Measurements from ENCODE around the gene ARPP21.

ARPP21 gene

GRCh38 chr3:35677797-35678196 lies 38.5 kb downstream of the ARPP21 start:
- DNase-seq: no peak

DNA sequence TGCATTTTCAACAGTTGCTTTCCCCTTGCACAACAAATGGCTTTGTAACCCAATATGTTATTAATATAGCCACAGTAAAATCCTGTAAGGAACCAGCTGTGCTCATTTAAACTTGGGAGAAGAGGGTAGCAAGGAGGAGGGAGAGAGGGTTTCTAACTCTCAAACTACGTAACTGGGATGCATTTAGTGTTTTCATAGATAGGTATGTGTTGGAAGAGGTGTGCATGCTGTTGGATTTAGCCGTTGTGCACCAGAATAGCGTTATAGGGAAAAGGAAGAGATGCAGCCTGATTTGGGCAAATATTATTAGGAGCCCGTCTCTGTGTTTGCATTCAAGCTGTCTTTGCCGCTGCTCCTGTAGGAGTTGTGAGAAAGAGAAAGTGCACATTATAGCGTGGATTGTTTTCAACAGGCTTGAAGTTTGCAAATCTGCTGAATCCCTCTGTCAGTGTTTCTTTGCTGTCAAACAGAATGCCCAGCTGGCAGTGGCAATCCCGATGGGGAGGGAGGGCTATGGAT lies 39.4 kb downstream of the ARPP21 start:
- no peak for DNase-seq

GRCh38 chr3:35679409-35680080 lies 40.2 kb downstream of the ARPP21 start:
- DNase-seq: no peak

DNA sequence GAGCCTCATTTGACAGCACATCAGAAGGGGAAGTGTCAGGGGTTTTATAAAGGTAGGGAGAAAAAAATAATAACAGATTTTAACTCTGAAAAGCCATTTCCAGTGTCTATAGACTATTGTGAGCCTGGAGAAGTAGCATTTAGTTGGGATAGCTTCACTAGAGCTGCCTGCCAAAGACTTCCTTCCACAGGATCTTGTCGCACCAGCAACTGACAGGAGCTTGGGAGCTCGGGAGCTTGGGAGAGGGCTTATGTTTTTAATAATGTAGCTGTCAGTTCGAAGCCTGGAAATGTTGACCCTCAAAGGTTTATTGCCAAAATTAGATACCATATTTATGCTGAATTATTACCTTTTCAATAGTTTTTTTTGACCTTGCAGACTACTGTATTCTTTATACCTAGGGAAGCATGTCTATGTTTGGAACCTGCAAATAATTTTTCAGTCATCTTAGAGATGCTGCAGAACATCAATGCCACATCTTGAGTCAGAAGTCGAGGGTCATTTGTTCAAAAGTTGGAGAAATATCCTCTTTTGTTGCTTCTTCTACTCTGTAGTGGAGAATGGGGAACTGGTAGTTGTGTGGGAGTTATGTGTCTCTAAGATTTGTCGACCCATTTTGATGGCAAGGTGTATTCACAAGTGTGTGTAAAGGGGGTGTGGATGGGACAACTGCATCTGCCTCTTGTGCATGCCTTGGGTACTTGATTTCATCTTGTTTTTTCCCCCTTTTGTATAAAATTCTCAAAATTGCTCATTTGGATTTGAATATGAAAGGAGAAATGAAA lies 41.7 kb downstream of the ARPP21 start:
- no peak for DNase-seq

DNA sequence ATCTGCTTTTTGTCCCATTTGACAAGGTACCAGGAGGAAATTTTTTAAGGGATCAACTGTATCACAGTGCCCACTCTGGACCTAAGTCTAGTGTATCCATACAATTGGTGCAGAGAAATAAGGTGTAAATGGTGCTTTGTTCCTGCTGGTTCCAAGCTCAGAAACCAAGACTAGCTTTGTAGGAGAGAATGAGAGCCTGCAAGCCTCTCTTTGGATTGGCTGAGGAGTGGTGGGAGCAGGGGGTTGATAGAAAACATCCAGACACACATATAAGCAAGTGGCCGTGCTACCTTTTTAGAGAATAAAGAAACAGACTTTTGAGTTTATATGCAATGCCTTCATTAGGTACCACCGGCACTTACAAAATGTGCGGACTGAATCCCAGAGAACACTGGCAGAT lies 45.8 kb downstream of the ARPP21 start:
- no peak for DNase-seq

DNA sequence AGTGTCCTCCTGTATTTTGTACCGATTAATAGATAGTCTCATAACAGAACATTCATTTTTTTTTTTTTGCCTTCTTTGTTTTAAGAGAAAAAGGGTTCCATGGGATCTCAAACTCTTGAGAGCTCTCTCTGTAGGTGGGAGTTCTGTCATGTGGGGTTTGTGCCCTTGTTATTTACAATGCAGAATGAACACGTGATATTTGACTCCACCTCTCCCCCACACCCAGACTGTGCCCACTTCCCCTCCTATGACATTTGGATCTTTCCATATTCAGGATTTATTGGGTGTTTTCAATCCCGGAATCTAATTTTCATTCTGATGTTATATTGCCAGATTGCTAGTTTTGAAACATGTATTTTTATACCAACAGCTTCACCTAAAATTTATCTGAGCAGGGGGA lies 49.5 kb downstream of the ARPP21 start:
- DNase-seq: no peak

GRCh38 chr3:35690271-35690670 lies 50.9 kb downstream of the ARPP21 start:
- DNase-seq: no peak

GRCh38 chr3:35705904-35706303 lies 66.6 kb downstream of the ARPP21 start:
- DNase-seq: no peak

- DNase-seq: no peak
Measured at GRCh38 chr3:35707904-35708303, 68.6 kb downstream of the ARPP21 start.

GRCh38 chr3:35708394-35709271 lies 69.3 kb downstream of the ARPP21 start:
- no peak for DNase-seq

DNA sequence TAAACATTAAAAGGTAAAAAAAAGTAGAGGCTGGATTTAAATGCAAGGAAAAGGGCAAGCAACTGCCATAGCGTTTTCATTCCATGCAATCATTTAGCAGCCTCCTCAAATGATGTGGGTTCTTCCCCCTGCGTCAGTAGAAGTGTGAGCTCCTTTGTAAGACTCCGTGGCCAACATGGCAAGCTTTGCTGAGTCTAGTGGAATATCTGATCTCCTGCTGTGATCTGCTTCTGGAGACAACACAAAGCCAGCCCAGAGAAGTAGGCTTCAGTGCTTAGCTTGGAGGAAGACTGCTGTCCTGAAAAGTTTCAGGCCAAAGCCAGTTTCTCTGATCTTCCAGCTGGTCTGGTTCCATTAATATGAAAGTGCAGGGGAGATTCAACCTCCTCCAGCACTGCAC lies 70.4 kb downstream of the ARPP21 start:
- no peak for DNase-seq

- DNase-seq: no peak
Measured at GRCh38 chr3:35710554-35710953, 71.2 kb downstream of the ARPP21 start.

- DNase-seq: no peak
Measured at GRCh38 chr3:35718921-35719320, 79.6 kb downstream of the ARPP21 start.

- no peak for DNase-seq
Measured at GRCh38 chr3:35721628-35722027, 82.3 kb downstream of the ARPP21 start.

- no peak for DNase-seq
Measured at GRCh38 chr3:35722902-35723301, 83.6 kb downstream of the ARPP21 start.

DNA sequence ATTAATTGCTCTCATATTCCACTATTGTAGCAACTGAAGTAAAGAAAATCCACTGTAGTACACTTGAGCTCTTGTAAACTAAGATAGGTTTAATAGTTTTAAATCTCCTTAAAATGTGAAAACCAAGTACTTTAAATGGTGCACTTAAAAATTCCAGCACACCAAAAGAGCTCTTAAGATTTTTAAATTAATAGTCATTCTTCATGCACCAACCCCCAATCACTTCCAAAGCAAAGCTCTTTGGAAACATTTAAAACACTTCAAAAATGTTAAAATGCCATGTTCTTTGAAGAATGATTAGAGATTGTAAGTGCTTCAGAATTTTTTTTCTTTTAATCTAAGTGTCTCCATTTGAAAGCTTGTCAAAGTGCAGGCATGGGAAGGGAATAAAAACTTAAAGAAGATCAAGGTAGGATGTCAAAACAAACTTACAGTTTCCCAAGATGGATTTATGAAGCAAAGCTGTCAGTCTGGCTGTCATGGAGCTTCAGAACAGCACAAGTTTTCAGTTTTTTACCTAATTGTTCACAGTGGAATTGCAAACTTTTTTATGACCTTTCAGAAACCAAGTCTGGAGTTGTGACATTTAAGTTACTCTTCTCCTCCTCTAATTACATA lies 84.3 kb downstream of the ARPP21 start:
- DNase-seq: no peak

GRCh38 chr3:35724106-35724505 lies 84.8 kb downstream of the ARPP21 start:
- no peak for DNase-seq

GRCh38 chr3:35727179-35727578 lies 87.9 kb downstream of the ARPP21 start:
- DNase-seq: no peak

DNA sequence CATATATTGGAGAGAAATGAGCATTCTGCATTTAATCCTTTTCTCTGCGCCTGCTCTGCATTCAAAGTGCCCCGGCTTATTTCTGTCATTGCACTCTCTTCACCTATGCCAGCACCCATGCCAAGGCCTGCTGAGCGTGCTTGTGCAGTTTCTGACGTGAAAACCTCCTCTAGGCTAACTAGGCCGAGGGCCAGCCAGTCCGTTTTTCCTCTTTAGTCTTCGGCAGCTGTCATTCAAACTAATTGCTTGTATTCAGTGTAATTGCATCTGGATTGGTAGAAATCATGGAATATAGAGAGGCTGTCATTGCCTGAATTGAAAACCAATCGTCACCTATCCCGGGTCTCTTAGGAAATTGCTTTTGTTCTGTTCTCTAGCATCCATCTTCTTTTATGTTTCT lies 94.0 kb downstream of the ARPP21 start:
- no peak for DNase-seq

GRCh38 chr3:35733864-35734263 lies 94.5 kb downstream of the ARPP21 start:
- DNase-seq: no peak

DNA sequence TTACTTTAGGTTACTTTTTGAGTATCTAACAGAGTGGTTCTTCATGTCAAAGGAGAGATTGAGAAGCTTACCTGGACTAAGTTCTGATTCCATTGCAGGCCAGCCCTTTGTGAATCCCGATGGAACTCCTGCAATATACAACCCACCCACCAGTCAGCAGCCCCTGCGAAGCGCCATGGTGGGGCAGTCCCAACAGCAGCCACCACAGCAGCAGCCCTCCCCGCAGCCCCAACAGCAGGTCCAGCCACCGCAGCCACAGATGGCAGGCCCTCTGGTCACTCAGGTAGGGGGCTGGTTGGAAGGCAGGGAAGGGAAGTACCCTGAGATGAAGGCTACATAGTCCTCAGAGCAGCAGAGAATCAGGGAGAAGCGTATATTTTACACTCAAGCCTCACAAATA lies 97.8 kb downstream of the ARPP21 start:
- no peak for DNase-seq

- DNase-seq: no peak
Measured at GRCh38 chr3:35737527-35737926, 98.2 kb downstream of the ARPP21 start.

Data from SW 1271 (cell line).